ENCODE data around the gene LARP4B. TPM values are rescaled to one million over a fixed set of nuclear protein-coding genes. Genes with fewer than 3 reads are reported as not detected.

Gene LARP4B
- total and polyA plus RNA-seq, 2 donors (not counting 3 experiments of a cell fraction or from before 2014, with no cell fraction given) = 27.4 to 101 TPM

DNA sequence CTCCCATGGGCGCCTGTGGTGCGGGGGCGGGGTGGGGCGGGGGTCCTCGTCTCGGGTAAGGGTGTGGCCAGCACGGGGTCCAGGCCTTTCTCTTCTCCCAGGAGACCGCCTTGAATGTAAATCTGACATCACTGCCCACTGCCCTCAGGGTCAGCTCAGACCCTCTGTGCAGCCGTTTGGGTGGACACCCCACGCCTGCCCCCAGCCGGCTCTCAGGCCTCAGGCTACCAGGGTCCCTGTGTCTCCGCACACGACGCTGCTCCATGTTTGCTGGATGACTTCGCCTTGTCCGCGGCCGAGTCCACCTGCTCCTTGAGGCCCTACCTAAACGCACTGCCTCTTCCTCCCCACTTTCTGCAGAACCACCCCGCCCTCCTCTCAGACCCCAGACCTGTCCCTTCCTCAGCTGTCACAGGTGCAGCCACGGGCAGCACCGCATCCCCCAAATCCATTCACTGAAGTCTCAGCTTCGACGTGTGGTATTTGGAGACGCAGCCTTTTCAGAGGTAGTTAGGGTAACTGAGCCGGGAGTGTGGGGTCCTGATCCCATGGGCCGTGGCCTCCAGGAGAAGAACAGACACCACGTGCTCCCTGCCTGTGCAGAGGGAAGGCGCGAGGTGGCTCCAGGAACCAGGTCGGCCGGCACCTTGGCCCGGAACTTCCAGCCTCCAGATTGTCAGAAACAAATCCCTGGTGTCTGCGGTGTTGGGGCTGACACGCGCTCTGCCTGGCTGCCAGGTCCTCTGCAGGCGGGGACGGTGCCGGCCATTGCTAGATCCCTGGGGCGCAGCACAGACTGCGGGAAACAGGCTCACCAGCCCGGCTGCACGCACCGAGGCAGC, 144.7 kb downstream of the LARP4B start:
- H2AFZ ChIP-seq (ENCODE audit: low read depth, low read length) = no peak overlapping the region
- intact Hi-C loops (cut with micrococcal nuclease) = no loop called here
- H3K9me3 ChIP-seq (replicated peaks; ENCODE audit: control insufficient read depth, insufficient read depth, low read length) = no peaks in the 10 kb centered on the region
- DNase-seq (ENCODE audit: low read depth, low spot score) = no peak
- no peak overlapping the region for H3K4me3 ChIP-seq (replicated peaks in 1 of 3; ENCODE audit: insufficient read depth in 1 of 3, low read depth in 1 of 3, low read length in 3 of 3)
- no peaks in the 10 kb centered on the region for H3K9me1 ChIP-seq (replicated peaks; ENCODE audit: control insufficient read depth, extremely low read depth, insufficient read depth, low read length)
- BruUV-seq (replicated peaks) = no TSS peak
- no peak overlapping the region for H3K27ac ChIP-seq (ENCODE audit: insufficient read depth, low read depth, low read length)
- H3K9ac ChIP-seq (replicated peaks; ENCODE audit: extremely low read depth, insufficient read depth, low read length) = no peak overlapping the region
- dilution Hi-C loops (cut with MboI; ENCODE audit: extremely low pct_ligation_motif_present, low sequenced_read_pairs) = no loop called here
- no peaks in the 10 kb centered on the region for H3K36me3 ChIP-seq (ENCODE audit: control insufficient read depth in 2 of 2, extremely low read depth in 1 of 2, insufficient read depth in 2 of 2, low read length in 2 of 2)
- no peaks in the 10 kb centered on the region for H3K79me2 ChIP-seq (ENCODE audit: control insufficient read depth, insufficient read depth, low read length)
- CTCF ChIA-PET = interaction anchor here (2.6 kb wide), 1 partner anchor 276 kb away, joined by 15 read pairs; no protein-coding TSS in a partner anchor
- TF ChIP-seq POLR2AphosphoS5 (IDR thresholded peaks at IDR 0.05; ENCODE audit: insufficient read depth, low read depth, low read length) (no peak), FOS (IDR thresholded peaks at IDR 0.05; ENCODE audit: borderline replicate concordance, insufficient read depth, low read length) (no peak), GATA2 (IDR thresholded peaks at IDR 0.05; ENCODE audit: insufficient read depth, insufficient read length, low read depth, low read length) (no peak), CTCF (IDR thresholded peaks at IDR 0.05; ENCODE audit: extremely low read depth in 1 of 2, insufficient read depth in 1 of 2, low read depth in 1 of 2, low read length in 2 of 2) (no peak), MYC (IDR thresholded peaks at IDR 0.05; ENCODE audit: low read depth, low read length) (no peak), POLR2A (IDR thresholded peaks at IDR 0.05; ENCODE audit: low read depth, low read length) (no peak), EZH2 (IDR thresholded peaks at IDR 0.05; ENCODE audit: borderline replicate concordance, low read depth, low read length, severe bottlenecking) (no peak), JUN (IDR thresholded peaks at IDR 0.05; ENCODE audit: borderline replicate concordance, insufficient read depth, insufficient read length, low read depth) (no peak)
- TF ChIP-seq, protein P1, sequence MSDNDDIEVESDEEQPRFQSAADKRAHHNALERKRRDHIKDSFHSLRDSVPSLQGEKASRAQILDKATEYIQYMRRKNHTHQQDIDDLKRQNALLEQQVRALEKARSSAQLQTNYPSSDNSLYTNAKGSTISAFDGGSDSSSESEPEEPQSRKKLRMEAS (IDR thresholded peaks at IDR 0.05; ENCODE audit: insufficient read depth, insufficient read length) = no peak
- no peak for FAIRE-seq
- no peaks in the 10 kb centered on the region for H3K27me3 ChIP-seq (ENCODE audit: control insufficient read depth in 2 of 2, insufficient read depth in 2 of 2, low read length in 2 of 2)
- POLR2A ChIA-PET = no interaction called here
- H3K4me2 ChIP-seq (ENCODE audit: insufficient read depth, low read length) = no peak overlapping the region
- H4K20me1 ChIP-seq (replicated peaks; ENCODE audit: control insufficient read depth, extremely low read depth, insufficient read depth, low read length) = no peaks in the 10 kb centered on the region
- H3K4me1 ChIP-seq (ENCODE audit: control insufficient read depth, extremely low read depth, insufficient read depth, low read length) = peaks cover 2% of the 10 kb centered on the region

Data from endothelial cell of umbilical vein (primary cell).